CD4-positive, alpha-beta T cell treated with Interferon gamma for 1 hour (primary cell): Measurements from ENCODE around the gene BCAS1.

Experiments used
- DNase-seq: peaks from one replicate; pipeline ENCODE4 v3.0.0-alpha.2; 2020

Gene BCAS1

DNA sequence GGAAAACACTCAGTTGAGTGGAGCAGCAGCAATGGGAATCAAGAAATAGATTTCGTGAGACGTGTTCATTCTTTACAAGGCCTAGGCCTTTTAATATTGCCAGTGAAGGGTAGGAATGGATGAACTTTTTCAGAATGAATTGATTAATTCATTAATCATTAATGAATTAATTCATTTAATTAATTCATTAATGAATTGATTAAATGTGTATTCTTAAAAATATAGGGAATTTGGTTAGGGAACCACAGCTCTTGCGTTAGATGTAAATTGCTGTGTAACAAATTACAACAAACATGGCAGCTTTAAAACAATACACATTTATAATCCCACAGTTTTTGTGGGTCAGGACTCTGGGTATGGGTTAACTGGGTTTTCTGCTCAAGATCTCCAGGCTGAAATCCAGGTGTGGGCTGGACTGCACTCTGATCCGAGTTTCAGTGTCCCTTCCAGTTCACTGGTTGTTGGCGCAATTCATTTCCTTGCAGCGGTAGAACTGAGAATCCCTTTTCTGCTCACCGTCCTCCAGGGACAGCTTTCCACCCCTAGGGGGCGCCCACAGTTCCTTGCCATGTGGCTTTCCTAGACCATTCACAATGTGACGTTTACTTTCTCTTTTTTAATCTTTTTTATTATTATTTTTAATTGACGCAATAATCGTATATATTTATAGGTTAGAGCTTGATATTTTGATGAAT is 32.8 kb upstream of the BCAS1 start:
- DNase-seq, result peak; percentile 58

- DNase-seq, result no peak
Observed at GRCh38 chr20:54102543-54102942, 32.1 kb upstream of the BCAS1 start.

DNA sequence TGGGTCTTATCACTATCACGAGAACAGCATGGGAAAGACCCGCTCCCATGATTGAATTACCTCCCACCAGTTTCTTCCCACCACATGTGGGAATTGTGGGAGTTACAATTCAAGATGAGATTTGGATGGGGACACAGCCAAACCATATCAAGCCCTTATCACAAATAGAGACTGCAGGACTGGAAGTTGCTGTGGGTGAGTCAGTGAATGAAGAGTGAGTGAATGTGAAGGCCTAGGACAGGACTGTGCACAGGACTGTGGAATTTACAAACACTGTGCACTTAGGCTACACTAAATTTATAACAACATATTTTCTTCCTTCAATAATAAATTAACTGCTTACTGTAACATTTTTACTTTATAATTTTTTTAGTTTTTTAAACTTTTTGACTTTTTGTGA is 30.2 kb upstream of the BCAS1 start:
- no peak for DNase-seq

DNA sequence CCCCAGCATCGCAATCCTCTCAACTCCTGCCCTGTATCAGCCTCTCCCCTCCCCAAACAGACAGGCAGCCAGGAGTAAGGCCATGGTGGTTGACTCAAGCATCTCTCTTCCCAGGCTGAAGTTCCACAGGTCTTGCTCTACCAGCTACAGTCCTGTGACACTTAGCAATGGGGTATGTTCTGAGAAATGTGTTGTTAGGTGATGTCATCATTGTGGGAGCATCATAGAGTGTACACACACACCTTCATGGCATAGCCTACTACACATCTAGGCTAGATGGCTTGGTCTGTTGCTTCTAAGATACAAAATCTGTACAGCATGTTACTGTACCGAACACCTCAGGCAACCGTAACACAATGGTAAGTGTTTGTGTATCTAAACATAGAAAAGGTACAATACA is 29.5 kb upstream of the BCAS1 start:
- DNase-seq, result no peak

DNA sequence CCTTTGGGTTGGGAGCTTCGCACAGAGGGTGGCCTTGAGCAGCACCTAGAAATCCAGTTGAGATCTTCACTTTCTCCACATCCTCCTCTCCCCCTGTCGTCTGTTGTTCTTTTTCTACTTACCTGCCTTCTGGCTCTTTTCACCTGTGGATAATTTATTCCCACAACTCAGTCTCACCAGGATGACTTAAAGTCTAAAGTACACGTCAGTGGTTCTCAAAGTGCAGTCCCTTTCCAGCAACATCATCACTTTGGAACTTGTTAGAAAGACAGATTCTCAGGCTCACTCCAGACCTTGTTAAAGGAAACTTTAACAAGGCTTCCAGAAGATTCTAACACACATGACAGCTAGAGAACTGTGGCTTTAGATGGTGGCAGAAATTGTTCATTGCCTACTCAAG is 27.7 kb upstream of the BCAS1 start:
- DNase-seq, result no peak

DNA sequence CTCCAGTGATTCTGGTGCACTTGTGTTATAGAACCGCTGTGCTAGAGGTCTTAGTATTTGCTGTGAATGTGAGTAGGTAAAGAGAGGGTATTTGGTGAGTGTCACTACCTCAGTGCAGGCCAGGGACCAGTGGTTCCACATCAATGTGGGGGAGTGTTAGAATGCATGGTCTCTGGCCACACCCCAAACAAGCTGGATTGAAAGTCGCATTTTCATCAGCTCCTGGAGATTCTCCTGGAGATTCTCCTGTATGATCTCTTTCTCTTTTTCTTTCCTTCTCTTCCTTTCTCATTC is 26.8 kb upstream of the BCAS1 start:
- no peak for DNase-seq

- DNase-seq, result no peak
Observed at GRCh38 chr20:54095824-54096223, 25.4 kb upstream of the BCAS1 start.

- no peak for DNase-seq
Observed at GRCh38 chr20:54094268-54094580, 23.8 kb upstream of the BCAS1 start.

DNA sequence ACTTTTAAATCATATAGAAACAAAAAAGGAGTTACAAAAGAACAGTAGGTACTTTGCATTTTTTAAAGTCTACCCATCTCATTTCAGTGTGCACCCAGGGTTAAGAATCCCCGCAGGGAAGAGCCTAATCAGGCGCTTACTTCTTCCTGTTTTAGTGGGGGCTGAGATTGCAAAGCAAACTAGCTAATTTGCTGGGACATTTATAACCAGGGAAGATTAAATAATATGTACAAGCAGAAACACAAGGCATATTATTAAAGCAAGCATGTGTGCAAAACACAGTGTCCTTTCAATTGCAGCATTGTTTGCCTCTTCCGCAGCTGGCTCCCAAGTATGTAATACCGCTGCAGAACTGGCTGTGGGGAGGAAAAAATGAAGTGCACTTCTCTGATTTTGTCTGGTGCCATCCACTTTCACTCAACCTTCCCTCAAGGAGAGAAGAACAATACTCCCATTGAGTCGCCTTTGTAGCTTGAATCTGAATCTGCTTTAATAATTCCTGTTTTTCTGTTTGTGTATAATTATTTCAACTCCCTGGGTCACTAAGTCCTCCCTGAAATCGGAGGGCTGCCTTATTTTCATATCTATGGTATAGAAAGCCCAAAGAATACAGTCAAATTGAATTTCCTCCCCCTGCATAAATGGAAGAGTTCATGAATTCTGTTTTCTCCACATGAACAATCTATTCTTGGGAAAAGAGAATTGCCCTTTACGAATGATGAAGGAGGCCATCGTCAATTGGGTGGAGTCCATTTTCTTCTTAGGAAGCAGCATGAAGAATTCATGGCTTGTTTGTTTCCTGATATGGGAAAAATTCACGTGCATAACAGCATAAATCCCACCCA is 23.3 kb upstream of the BCAS1 start:
- no peak for DNase-seq

DNA sequence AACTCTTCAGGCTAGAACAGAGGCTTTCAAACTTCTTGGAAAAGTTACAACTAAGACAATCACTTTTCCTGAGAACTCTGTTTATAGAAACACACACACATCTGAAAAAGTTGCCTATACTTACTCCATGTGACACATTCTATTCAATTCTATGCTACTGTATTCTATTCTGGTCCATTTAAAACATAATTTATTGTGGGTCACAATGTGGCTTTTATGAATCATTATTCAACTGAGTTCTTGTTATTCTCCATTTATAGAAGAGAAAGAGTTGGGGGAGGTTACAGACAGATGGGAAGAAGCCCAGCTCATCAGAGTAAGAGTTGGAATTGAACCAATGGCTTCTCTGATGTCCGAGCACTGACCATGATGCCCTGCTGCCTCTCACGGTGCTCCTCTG is 21.6 kb upstream of the BCAS1 start:
- no peak for DNase-seq

DNA sequence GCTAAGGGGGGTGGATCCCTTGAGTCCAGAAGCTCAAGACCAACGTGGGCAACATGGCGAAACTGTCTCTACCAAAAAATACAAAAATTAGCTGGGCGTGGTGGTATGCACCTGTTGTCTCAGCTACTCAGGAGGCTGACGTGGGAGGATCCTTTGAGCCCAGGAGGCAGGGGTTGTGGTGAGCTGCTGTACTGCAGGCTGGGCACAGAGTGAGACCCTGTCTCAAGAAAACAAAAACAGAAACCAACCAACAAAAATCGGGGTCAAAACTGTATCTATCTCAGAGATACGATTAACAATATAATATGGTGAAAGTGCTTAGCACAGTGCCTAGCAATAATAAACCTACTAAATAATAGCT is 20.7 kb upstream of the BCAS1 start:
- DNase-seq, result no peak

GRCh38 chr20:54090230-54091119 is 20.1 kb upstream of the BCAS1 start:
- DNase-seq, result no peak

DNA sequence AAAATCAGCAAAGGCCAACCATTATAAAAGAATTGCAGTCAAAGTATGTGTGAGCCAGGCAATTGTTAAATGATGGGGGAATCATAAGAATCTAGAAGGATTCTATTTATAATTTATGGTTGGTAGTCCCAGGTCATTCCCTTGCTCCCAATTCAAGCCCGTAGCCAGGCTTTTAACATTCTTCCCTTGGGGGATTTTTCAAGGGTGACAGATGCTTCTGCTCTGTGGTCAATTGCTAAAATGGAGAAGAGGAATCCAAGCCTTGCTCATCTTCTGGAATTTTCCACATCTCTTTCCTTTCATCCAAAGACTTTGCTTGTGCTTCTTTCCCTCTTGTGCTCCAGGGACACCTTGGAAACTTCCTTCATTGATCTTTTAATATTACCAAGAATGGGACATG is 18.0 kb upstream of the BCAS1 start:
- DNase-seq, result no peak

- no peak for DNase-seq
Observed at GRCh38 chr20:54086507-54087039, 16.2 kb upstream of the BCAS1 start.

GRCh38 chr20:54085910-54086309 is 15.5 kb upstream of the BCAS1 start:
- DNase-seq, result no peak

- DNase-seq, result no peak
Observed at GRCh38 chr20:54085425-54085824, 15.0 kb upstream of the BCAS1 start.

DNA sequence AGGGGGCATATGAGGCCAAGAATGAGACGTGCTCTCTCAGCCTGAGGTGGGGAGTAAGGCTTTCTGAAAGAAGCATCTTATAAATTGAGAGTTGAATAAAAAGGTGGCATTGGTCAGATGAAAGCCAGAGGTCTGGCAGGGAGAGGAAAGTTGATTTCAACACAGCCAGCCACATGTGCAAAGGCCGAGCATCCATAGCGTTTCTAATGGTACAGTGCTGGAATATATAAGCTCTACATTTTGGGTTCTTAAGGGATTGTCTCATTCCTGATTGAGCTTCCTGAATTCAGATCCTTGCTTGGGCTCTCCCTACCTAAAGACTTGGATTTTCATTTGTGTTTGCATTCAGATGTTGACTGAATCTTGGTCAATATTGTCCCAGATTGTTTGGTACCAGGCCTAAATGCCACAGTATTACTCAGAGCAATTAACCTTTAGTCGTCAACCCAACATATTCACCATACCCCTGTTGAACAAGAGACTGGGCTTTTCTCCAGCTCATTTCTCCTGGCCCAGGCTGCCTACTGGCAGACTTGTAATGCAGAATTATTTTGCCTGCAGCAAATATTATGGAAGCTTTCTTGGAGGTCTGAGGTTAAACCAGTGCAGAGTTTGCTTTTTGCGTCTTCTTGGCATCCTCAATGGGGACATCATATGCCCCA is 14.5 kb upstream of the BCAS1 start:
- DNase-seq, result no peak

DNA sequence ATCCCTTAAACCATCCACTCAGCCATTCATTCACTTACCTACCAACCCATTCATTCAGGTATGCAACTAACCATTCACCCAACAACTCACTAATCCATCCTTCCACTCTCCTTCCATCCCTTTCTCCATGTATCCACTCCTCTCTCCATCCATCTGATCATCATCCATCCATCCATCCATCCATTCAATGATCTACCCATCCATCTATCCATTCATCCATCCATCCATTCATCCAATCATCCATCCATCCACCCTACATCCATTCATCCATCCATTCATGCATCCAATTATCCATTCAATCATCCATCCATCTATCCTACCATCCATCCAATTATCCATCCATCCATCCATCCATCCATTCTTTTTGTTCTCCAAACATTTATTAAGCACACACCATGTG is 13.8 kb upstream of the BCAS1 start:
- no peak for DNase-seq

GRCh38 chr20:54083459-54083858 is 13.1 kb upstream of the BCAS1 start:
- no peak for DNase-seq

DNA sequence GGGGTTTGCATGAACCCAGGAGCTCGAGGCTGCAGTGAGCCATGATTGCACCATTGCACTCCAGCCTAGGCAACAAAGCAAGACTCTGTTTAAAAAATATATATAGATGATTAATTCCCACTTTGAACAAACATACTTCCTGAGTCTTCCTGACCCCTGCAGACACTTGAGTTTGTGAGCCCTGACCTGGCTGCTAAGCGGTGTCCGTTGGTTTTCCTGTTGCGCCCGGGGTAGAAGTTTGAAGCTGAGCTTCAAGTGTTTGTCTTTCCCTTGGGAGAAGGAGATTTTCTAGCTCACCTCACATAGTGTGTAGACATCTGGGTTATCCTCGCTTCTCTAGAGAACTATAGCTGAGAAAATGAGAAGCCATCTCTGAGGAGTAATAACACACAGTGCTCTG is 11.7 kb upstream of the BCAS1 start:
- no peak for DNase-seq

DNA sequence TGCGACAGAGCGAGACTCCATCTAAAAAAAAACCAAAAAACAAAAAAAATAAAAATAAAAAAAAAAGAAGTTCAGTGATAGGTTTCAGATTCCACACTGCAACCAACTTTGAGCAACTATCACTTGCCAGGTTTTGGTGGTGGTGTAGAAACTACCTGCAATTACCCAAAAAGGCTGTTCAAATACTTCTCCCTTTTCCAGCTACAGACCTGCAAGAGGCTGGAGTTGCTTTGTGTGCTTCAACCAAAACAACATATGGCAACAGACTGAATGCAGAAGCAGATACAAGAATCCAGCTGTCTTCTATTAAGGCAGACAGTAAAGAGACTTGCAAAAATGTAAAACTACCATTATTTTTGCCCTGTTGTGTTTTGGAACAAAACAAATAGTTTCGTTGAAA is 9.3 kb upstream of the BCAS1 start:
- no peak for DNase-seq

GRCh38 chr20:54078296-54078984 is 8.0 kb upstream of the BCAS1 start:
- peak; percentile 9 for DNase-seq

DNA sequence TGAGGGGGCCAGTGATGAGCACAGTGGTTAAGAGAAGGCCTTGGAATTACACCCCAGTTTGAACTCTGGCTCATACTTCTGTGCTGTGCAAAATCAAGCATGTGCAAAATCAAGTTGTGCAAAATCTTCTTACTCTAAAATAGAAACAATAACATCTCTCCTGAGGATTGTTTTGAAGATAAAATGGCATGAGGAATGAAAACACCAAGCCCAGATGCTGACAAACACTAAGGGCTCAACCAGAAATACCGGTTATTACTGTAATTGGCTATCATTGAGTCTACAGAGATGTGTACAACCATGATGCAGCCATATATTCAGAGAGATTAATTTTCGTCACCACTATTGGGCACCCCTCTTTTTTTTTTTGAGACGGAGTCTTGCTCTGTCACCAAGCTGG is 5.9 kb upstream of the BCAS1 start:
- DNase-seq, result no peak
